ENCODE results near the gene TBC1D32.

DNA sequence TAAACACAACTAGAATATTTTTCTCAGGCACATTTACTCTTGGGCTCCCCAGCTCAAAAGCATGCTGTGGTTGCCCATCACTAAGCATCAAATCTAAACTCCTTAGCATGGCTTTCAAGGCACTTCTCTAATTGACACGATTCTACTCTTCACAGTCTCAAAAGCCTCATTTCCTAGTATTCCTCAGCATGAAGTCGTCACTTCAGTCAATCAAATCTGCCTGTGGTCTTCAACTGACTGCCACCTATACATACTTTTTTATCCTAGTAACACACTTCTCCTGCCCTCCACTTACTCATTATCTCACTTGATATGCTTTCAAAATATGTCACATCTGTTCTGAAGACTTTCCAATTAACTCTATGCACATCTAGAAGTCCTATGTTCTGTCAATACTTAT is 110.3 kb downstream of the TBC1D32 start:
- TF ChIP-seq, protein P1, sequence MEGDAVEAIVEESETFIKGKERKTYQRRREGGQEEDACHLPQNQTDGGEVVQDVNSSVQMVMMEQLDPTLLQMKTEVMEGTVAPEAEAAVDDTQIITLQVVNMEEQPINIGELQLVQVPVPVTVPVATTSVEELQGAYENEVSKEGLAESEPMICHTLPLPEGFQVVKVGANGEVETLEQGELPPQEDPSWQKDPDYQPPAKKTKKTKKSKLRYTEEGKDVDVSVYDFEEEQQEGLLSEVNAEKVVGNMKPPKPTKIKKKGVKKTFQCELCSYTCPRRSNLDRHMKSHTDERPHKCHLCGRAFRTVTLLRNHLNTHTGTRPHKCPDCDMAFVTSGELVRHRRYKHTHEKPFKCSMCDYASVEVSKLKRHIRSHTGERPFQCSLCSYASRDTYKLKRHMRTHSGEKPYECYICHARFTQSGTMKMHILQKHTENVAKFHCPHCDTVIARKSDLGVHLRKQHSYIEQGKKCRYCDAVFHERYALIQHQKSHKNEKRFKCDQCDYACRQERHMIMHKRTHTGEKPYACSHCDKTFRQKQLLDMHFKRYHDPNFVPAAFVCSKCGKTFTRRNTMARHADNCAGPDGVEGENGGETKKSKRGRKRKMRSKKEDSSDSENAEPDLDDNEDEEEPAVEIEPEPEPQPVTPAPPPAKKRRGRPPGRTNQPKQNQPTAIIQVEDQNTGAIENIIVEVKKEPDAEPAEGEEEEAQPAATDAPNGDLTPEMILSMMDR (IDR thresholded peaks at IDR 0.05; ENCODE audit: insufficient read depth, low read length) = no peak
- no peak for TF ChIP-seq POLR2AphosphoS5 (IDR thresholded peaks at IDR 0.05; ENCODE audit: low read depth)
- no peak for TF ChIP-seq GABPA (IDR thresholded peaks at IDR 0.05; ENCODE audit: low read depth)
- TF ChIP-seq, protein P2, sequence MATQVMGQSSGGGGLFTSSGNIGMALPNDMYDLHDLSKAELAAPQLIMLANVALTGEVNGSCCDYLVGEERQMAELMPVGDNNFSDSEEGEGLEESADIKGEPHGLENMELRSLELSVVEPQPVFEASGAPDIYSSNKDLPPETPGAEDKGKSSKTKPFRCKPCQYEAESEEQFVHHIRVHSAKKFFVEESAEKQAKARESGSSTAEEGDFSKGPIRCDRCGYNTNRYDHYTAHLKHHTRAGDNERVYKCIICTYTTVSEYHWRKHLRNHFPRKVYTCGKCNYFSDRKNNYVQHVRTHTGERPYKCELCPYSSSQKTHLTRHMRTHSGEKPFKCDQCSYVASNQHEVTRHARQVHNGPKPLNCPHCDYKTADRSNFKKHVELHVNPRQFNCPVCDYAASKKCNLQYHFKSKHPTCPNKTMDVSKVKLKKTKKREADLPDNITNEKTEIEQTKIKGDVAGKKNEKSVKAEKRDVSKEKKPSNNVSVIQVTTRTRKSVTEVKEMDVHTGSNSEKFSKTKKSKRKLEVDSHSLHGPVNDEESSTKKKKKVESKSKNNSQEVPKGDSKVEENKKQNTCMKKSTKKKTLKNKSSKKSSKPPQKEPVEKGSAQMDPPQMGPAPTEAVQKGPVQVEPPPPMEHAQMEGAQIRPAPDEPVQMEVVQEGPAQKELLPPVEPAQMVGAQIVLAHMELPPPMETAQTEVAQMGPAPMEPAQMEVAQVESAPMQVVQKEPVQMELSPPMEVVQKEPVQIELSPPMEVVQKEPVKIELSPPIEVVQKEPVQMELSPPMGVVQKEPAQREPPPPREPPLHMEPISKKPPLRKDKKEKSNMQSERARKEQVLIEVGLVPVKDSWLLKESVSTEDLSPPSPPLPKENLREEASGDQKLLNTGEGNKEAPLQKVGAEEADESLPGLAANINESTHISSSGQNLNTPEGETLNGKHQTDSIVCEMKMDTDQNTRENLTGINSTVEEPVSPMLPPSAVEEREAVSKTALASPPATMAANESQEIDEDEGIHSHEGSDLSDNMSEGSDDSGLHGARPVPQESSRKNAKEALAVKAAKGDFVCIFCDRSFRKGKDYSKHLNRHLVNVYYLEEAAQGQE (IDR thresholded peaks at IDR 0.05; ENCODE audit: insufficient replicate concordance, low read depth) = no peak
